DMS53 treated with DMSO at 0.1 percent for 48 hours (cell line): Measurements from ENCODE around the gene PUSL1.
"Not testable (repeated sequence)": the region's sequence is repeated elsewhere in the genome, so short reads cannot be mapped to it uniquely, and the experiment has no call there.

Source experiments
- DNase-seq: peaks from one replicate; lab custom pipeline; 2025; ENCODE audit not compliant: unreplicated experiment; lab: John Stamatoyannopoulos, UW

Gene PUSL1

DNA sequence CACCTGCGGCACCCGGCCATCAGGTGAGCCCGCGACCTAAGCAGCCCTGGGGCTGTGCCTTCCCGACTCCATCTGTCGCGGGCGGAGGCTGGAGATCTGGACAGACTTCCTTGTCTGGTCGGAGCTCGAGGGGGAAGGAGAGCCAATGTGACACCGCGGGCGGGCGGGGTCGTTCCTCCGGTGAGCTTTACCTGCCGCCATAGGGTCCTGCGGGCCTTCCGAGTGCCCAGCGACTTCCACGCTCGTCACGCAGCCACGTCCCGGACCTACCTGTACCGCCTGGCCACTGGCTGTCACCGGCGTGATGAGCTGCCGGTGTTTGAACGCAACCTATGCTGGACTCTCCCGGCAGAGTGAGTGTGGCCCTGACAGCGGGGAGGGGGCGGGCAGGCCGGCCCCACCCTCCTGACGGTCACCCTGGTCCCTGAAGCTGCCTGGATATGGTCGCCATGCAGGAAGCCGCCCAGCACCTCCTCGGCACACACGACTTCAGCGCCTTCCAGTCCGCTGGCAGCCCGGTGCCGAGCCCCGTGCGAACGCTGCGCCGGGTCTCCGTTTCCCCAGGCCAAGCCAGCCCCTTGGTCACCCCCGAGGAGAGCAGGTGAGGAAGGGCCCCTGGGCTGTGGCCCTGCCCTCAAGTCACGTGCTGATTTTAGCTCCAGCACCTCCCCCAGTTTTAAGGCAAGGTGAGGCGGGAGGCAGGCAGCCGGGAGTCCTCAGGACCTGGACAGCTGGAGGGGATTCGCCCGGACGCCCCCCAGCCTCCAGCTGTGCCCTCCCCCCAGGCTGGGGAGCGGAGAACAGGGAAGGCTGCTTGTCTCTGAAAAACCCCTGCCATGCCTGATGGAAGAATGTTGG is 1.1 kb downstream of the PUSL1 start:
- peak; percentile 46 for DNase-seq

DNA sequence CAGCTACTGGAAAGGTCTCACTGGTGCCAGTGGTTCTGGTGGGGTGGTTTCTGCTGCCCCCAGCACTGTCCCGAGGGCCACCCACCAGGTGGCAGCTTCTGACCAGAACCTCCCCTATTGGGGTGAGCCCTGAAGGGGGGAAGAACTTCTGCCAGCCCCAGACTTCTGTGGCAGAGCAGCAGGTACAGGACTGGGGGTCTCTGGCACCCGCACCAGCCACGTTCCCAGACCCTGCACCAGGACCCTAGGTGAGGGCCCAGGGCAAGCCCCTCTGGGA is 1.6 kb downstream of the PUSL1 start:
- DNase-seq = no peak

DNA sequence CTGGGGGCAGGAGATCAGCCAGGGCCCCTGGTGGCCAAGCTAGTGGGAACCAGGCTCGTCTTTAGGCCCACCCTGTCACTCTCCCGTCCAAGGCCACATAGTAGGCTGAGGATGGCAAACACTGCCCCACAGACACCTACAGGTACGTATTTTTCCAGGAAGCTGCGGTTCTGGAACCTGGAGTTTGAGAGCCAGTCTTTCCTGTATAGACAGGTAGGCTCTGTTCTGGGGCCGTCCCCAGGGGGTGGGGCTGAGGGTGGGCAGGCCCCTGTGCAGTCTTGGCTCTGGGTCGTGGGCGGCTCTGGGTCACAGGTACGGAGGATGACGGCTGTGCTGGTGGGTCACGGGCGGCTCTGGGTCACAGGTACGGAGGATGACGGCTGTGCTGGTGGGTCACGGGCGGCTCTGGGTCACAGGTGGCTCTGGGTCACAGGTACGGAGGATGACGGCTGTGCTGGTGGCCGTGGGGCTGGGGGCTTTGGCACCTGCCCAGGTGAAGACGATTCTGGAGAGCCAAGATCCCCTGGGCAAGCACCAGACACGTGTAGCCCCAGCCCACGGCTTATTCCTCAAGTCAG is 2.2 kb downstream of the PUSL1 start:
- DNase-seq = no peak

DNA sequence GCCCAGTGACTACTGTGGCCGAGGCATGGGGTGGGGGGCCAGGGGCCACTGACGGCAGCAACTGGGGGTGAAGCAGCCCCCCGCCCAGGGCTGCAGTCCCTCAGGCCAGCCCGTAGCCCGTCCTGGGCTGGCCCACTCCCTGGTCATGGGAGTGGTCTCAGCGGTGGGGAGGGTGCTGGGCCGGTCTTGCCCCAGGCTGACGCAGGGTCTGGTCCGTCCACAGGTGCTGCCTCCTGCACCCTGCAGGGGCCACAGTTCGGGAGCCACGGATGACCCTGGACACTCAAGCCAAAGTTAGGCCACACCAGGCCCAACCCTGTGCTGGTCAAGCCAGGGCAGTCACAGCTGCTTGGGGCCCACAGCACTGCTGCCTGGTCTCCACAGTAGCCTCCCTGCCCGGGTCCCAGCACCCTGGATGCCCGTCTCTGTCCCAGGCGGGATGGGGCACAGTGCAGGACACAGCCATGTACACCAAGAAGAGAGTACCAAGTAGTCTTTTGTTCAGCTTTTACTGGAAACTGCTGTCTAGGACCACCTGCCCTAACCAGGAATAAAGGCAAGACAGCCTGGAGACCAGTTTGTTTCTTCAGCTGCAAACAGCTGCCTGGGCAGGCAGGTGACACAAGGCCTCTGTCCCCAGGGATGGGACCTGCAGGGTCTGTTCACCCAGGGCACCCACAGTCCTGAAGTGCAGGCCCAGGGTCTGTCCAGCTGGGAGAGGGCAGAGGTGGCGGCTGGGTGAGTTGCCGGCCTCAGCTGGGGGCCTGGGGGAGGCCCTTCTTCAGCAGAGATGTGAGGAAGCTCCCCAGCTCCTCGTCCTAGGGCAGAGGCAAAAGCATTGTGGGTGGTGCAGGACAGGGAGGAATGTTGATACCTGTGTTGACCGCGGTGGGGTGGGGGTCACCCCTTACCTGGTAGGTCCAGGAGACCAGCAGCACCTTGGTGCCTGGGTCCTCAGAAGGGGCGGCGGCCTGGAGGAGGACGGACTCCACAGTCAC is 3.0 kb downstream of the PUSL1 start:
- no peak for DNase-seq

DNA sequence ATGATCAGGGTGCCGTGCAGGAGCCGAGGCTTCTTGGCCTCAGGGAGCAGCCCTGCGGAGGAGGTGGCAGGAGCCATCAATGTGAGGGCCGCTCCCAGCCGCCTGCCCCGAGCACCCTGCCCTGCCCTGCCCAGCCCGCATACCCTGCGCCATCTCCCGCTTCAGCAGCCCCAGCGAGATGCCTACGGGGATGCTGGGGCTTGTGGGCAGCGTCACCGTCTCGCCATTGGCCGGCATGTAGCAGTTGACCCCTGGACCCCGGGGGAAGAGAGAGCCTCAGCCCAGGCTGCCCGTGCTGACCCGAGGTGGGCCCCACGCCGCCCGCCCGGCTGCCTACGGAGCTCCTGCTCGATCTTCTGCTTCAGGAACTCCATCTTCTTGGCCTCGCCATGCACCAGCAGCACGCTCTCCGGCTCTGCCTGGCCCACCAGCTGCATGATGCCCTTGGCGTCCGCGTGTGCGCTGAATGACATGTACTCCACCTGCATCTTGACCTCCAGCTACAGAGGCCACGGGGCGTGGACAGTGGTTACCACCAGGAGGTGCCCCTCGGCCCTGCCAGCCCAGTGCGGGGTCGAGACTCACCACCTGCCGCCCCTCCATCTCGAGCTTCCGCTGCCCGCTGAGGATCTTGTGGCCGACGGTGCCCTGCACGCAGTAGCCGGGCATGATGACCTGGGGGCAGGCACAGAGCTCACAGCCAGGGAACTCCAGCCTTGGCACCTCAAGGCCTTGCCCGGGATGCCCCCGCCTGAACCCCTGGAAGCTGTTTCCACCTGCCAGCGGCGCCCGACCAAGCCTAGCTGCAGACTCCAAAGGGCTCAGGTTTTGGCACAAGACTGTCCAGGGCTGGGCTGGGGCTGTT is 4.3 kb downstream of the PUSL1 start:
- DNase-seq = no peak

DNA sequence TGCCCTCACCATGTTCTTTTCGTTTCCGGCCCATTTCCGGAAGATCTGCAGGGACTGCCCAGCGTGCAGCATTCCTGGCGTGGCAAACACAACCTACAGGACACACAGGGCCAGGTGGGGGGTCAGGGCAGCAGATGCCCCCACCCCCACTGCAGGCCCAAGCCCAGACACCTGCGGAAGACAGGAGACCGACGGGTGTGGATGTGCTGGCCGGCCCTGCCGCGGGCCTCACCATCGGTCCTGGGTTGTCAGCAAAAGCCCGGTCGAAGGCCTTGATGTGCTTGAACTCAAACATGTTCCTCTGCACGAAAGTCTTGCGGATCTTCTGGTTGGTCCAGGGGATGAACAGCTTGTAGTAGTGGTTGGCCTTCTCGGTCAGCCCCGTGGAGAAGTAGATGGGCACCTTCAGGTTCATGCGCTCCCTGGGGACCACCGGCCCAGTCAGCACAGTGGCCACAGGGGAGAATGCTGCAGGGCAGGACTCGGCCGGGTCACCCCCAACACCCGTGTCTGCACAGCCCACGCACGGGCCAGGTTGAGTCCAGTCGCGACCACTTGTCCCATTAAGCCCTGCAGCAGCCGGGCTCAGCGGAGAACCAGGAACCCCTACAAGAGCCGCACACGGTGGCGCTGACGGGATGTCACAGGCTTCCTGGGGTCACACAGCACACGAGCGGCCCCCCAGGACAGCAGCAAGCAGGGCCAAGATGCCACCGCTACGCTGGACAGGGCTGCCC is 5.3 kb downstream of the PUSL1 start:
- DNase-seq = no peak

DNA sequence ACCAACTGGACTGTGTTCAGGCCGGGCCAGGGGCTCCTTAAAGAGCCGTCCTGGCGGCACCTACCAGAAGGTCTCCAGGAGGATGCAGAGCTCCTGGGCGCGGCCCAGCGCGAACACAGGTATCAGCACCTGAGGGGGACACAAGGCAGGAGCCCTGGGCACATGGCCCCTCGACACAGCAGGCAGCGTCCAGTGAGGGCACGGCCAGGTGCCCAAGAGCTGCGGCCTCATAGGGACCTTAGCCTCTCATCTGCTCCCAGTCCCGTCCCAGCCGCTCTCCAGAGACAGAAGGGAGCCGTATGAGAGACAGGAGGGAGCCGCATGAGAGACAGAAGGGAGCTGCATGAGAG is 5.8 kb downstream of the PUSL1 start:
- no peak for DNase-seq

DNA sequence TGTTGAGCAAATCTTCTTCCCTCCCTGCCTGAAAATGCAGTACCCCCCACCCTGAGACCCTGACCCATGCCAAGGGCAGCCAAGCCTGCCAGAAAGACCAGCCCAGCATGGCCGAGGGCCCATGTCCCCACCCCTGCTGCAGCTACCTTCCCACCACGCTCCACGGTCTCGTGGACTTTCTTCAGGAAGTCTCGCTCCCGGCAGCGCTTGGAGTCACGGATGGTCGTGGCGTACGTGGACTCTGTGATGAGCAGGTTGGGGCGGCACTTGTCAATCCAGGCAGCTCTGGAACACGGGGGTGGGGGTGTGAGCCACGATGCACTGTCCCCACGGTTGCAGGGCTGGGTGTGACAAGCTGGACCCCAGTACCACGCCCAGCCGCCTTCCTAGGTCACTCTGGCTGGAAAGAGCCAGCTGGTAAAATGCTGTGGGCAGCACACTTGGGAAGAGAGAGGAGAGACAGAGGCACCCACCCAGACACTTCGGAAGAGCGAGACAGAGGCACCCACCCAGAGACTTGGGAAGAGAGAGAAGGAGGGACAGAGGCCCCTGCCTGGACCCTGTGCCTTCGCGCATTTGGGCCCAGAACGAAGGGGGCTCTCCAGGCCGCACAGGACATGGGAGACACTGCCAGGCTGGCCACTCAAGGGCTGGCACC is 6.4 kb downstream of the PUSL1 start:
- DNase-seq = no peak

DNA sequence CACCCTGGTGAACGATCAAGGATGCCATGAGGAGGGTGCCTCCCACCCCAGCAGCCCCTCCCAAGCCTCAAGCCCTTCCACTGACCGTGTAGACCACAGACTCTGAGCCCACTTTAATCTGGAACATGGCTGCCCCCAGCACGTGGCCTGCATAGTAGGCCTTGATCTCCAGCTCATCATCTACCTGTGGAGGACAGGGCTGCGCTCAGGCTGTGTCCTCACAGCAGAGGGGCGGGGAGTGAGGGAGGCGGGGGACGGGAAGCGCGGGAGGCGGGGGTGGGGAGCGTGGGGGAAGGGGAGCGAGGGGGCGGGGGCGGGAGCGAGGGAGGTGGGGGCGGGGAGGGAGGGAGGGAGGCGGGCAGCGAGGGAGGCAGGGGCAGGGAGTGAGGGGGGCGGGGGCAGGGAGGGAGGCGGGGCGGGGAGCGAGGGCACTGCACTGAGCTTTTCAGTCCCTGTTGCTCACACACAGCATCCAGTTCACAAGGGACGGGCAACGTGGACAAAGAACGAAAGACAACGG is 7.1 kb downstream of the PUSL1 start:
- no peak for DNase-seq

DNA sequence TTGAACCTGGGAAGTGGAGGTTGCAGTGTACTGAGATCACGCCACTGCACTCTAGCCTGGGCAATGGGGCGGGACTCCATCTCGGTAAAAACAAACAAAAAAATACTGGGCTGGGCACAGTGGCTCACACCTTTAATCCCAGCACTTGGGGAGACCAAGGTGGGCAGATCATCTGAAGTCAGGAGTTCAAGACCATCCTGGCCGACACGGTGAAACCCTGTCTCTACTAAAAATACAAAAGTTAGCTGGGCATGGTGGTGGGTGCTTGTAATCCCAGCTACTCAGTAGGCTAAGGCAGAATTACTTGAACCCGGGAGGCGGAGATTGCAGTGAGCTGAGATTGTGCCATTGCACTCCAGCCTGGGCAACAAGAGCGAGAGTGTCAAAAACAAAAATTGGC is 7.8 kb downstream of the PUSL1 start:
- DNase-seq = not testable (repeated sequence)

DNA sequence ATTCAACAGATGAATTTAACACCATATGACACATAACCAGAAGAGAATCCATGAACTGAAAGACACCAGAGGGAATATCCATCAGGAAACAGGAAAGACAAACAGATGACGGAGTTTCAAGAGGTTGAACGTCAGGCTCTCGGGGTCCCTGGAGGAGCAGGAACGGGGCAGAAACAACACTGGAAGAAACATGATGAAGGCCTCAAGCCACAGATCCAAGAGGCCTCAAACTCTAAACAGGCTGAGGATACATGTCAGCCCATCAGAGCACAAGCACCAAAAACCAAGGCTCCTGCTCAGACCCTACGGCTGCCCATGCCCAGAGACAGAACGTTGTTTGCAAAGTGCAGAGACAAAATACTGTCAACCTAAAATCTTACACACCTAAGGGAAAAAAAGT is 9.0 kb downstream of the PUSL1 start:
- no peak for DNase-seq

DNA sequence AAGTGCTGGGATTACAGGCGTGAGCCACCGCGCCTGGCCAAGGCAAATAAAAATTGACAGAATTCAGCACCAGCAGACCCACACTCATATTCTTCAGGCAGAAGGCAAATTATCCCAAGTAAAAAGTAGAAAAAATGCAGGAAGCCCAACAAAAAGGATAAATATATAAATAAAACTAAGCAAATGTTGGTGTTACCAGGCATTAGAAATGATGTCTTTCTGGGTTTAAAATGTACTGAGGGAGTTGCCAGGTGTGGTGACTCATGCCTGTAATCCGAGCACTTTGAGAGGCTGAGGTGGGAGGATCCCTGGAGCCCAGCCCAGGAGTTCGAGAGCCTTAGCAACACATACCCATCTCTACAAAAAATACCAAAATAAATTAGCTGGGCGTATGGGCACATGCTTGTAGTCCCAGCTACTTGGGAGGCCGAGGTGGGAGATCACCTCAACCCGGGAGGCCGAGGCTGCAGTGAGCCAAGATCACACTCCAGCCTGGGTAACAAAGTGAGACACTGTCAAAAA is 9.8 kb downstream of the PUSL1 start:
- peak; percentile 83 for DNase-seq

DNA sequence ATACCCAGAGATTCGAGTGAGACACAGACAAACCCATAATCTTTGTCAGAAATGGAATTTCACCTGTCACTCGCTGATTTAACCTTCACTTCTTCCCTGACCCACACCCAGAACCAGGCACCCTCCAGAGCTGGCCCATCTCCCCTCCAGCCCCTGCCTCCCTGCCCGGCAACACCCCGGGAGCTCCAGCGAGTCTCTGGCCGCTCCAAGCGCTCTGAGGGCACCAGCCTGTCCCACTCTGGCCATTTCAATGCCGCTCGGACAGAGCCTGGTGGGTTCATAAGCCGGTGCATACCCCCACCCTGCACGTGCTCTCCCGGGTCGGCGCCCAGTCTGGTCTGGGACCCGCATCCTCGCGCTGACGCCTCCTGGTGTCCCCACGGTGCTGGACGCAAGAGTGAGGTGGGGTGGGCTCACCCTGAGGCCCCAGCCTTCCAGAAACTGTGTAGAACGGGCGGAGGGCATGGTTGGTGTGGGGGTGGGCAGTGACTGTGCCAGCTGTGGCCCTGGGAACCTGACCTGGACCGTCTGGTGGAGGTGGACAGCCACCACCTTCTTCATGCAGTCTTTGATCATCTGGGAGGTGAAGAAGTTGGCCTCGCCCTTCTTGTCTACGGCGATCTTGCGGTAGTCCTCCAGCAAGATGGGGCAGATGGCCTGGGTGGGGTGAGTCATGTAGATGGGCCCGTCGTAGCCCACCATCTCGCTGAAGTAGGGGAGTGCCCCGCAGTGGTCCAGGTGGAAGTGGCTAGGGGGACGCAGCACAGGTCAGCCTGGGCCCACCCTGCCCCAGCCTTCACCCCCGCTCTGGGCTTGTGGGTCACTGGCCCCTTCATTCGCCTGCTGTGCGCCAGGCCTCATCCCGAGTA is 10.6 kb downstream of the PUSL1 start:
- no peak for DNase-seq

DNA sequence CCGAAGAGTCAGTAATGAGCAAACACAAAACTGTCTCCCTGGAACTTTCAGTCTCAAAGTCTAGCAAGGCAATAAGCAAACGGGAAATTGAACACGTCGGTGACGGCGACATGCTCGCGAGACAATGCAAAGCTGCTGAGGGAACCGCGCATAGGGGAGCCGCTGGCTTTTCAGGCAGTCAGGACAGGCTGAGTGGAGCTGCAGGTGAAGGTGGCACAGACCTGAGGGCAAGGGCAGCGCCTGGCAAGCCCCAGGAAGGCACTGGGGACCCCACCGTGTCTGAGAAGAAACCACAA is 11.2 kb downstream of the PUSL1 start:
- no peak for DNase-seq

DNA sequence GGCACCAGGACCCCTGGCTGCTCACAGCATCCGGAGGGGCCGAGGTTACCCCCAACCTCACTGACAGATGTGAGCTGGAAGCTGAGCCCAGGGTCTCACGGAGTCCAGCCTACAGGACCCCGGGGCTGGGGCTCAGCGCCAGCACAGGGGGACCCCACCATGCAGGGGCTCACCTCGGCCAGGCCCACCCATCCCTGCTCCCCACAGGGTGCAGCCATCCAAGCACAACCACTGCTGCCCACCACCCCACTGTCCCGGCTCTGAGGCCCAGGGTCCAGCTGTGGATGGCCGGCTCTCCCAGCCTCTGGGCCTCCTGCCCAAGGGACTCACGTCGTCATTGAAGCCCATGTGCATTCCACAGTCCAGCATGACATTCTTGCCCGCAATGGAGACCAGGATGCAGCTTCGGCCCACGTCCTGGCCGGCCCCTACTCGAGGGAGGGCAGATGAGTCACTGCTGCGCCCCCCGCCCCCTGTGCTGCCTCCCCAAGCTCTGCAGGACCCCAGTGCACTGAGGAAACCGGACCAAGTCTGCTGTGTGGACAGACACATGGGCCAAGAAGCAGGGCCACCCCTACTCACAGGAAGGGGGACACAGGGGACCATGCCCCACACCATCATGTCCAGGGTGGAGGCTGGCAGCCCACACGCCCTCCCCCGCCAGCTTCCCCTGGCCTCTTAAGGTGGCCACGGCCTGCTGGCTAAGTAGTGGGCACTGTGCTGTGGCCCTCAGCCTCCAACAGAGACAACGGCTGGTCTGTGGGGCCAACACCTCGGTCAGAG is 12.5 kb downstream of the PUSL1 start:
- DNase-seq = no peak

DNA sequence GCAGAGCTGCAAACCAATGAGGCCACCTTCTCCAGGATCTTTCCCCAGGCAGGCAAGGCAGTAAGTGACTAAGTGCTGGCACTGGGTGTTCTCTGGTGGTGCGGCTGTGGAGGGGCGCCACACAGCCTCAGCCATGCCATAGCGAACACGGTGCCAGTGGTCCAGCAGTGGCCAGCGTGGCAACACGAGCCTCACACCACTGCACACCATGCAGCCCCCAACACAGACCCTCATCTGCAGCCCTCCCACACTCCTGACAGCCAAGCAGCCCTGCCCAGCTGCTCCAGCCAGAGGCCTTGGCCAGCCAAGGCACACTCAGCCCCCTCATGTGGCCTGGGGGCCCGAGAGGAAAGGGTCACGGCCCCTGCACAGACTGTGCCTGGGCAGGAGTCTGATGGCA is 13.1 kb downstream of the PUSL1 start:
- DNase-seq = no peak

DNA sequence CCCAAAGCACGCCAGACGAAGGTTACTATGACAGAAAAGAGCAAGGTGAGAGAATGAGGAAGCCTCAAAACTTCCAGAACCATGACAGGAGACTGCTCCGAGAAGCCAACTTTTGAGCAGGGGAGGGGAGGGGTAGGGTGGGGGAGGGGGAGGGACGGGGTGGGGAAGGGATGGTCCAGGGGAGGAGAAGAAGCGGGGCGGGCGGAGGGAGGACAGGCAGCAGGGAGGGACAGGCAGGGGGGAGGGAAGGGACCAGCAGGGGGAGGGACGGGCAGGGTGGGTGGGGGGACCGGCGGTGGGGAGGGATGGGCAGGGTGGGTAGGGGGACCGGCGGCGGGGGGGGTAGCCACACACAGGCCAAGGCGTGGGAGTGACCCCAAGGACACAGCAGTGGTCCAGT is 14.0 kb downstream of the PUSL1 start:
- no peak for DNase-seq

DNA sequence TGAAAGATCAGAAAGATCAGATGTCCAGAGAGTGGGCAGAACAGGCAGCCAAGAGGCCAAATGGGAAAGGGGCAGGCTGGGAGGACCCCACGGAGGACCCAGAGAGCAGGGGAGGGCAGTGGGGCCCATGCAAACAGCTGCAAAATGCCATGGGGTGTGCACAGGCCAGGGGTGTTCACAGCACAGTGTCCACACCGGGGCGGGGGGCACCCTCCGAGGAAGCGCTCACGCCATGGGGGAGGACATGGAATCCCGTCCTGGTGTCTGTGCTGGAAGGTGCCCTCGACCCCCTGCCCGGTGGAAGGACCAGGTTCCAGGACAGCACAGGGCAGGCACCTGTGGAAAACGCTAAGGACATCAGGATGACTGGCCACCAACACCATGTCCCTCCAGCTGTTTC is 14.6 kb downstream of the PUSL1 start:
- DNase-seq = no peak
